OCI-LY3 (cell line): ENCODE data around the gene PTPRN2.
"Not testable (repeated sequence)": the region's sequence is repeated elsewhere in the genome, so short reads cannot be mapped to it uniquely, and the experiment has no call there.

ENCODE experiments used
- EZH2phosphoT487 ChIP-seq: fragments of 200-600 bp; shearing (Covaris generic); IDR thresholded peaks from 2 replicates; pipeline ENCODE4 v1.6.1; 2018; ENCODE audit warnings: antibody characterized with exemption, mixed run types, low read depth
- TF ChIP-seq, protein P1 (sequence below): fragments of 200-600, 300-600 bp; sonication (generic); IDR thresholded peaks from 2 replicates; pipeline ENCODE4 v1.5.1; 2014; ENCODE audit warnings: antibody characterized with exemption, low read length, low read depth

DNA sequence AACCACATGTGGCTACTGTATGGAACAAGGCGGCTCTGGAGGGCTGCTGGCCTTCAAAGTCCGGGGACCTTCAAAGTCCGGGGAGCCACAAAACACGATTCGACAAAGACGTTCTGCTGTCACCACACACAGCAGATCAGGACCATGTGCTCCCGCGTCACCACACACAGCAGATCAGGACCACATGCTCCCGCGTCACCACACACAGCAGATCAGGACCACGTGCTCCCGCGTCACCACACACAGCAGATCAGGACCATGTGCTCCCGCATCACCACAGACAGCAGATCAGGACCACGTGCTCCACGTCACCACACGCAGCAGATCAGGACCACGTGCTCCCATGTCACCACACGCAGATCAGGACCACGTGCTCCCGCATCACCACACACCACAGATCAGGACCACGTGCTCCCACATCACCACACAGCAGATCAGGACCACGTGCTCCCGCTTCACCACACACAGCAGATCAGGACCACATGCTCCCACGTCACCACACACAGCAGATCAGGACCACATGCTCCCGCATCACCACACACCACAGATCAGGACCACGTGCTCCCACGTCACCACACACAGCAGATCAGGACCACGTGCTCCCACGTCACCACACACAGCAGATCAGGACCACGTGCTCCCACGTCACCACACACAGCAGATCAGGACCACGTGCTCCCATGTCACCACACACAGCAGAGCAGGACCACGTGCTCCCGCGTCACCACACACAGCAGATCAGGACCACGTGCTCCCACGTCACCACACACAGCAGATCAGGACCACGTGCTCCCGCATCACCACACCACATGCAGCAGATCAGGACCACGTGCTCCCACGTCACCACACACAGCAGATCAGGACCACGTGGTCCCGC, 1024.9 kb downstream of the PTPRN2 start:
- TF ChIP-seq, protein P1, sequence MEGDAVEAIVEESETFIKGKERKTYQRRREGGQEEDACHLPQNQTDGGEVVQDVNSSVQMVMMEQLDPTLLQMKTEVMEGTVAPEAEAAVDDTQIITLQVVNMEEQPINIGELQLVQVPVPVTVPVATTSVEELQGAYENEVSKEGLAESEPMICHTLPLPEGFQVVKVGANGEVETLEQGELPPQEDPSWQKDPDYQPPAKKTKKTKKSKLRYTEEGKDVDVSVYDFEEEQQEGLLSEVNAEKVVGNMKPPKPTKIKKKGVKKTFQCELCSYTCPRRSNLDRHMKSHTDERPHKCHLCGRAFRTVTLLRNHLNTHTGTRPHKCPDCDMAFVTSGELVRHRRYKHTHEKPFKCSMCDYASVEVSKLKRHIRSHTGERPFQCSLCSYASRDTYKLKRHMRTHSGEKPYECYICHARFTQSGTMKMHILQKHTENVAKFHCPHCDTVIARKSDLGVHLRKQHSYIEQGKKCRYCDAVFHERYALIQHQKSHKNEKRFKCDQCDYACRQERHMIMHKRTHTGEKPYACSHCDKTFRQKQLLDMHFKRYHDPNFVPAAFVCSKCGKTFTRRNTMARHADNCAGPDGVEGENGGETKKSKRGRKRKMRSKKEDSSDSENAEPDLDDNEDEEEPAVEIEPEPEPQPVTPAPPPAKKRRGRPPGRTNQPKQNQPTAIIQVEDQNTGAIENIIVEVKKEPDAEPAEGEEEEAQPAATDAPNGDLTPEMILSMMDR: not testable (repeated sequence)
- not testable (repeated sequence) for TF ChIP-seq EZH2phosphoT487
